ENCODE data around the gene OR2J2.

DNA sequence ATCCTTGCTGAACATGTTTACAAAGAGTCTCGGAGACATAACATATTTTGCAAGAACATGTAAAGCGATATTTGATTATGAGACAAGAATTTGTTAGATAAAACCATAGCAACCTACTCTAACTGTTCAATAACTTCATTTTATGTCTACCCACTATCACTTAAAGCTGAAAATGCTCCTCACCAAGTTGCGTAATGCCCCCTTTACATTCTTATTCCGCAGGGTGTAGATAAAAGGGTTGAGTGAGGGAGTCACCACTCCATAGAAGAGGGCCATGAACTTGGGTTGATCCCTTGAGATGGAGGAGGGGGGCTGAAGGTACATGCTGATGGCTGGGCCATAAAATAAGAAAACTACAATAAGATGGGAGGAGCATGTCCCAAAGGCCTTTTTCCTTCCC is 33.0 kb upstream of the OR2J2 start:
- TF ChIP-seq CTCF (IDR thresholded peaks at IDR 0.05) (no peak), POLR2A (IDR thresholded peaks at IDR 0.05) (no peak)

All from testis (tissue), 2 donors.